Measurements from ENCODE around the gene FAM187B.
A peak's percentile ranks its signal among the peaks of the same experiment; 100 is the strongest.

DNA sequence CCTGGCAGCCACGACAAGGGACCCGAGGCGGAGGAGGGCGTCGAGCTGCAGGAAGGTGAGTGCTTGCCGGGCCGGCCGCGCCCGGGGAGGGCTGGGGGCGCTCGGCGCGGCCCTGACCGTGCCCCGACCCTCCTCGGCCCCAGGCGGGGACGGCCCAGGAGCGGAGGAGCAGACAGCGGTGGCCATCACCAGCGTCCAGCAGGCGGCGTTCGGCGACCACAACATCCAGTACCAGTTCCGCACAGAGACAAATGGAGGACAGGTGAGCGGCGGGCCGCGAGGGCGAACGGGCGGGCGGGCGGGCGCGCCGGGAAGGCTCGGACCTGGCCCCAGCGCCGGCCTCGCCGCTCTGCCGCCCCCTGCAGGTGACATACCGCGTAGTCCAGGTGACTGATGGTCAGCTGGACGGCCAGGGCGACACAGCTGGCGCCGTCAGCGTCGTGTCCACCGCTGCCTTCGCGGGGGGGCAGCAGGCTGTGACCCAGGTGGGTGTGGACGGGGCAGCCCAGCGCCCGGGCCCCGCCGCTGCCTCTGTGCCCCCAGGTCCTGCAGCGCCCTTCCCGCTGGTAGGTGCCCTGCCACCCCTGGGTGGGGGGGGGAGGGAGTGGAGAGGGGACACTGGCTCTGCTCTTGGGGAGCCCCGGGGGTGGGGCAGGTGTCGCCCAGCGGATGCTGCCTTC, 41.0 kb upstream of the FAM187B start:
- TF ChIP-seq, protein P1, sequence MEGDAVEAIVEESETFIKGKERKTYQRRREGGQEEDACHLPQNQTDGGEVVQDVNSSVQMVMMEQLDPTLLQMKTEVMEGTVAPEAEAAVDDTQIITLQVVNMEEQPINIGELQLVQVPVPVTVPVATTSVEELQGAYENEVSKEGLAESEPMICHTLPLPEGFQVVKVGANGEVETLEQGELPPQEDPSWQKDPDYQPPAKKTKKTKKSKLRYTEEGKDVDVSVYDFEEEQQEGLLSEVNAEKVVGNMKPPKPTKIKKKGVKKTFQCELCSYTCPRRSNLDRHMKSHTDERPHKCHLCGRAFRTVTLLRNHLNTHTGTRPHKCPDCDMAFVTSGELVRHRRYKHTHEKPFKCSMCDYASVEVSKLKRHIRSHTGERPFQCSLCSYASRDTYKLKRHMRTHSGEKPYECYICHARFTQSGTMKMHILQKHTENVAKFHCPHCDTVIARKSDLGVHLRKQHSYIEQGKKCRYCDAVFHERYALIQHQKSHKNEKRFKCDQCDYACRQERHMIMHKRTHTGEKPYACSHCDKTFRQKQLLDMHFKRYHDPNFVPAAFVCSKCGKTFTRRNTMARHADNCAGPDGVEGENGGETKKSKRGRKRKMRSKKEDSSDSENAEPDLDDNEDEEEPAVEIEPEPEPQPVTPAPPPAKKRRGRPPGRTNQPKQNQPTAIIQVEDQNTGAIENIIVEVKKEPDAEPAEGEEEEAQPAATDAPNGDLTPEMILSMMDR (IDR thresholded peaks at IDR 0.05; ENCODE audit: low read depth, low read length, poor library complexity, severe bottlenecking) = peak; percentile 86
- no peak for TF ChIP-seq EZH2phosphoT487 (IDR thresholded peaks at IDR 0.05; ENCODE audit: borderline replicate concordance, low read length)
